WTC11 (cell line): ENCODE results near the gene HBQ1. TPM values are rescaled to one million over a fixed set of nuclear protein-coding genes. Genes with fewer than 3 reads are reported as not detected.
"Not testable (repeated sequence)": the region's sequence is repeated elsewhere in the genome, so short reads cannot be mapped to it uniquely, and the experiment has no call there.

Experiments used
- ATAC-seq: fragments of 200-7000 bp; cut with Tn5 transposase; 2 replicates; pipeline ENCODE4 v1.10.0; 2021; ENCODE audit warnings: mild to moderate bottlenecking, moderate library complexity
- CTCF ChIA-PET: fragments of 300-600 bp; sonication (Branson Sonifier 250); formaldehyde crosslinking; loops from one replicate; lab custom pipeline; 2021; ENCODE audit warnings: antibody characterized with exemption; lab: Charles Lee
- POLR2A ChIA-PET: fragments of 350-600 bp; sonication (Branson Sonifier 250); formaldehyde crosslinking; loops from one replicate; lab custom pipeline; 2021; ENCODE audit warnings: antibody characterized with exemption; lab: Charles Lee
- DNase-seq: peaks from one replicate; pipeline ENCODE4 v3.0.0; 2021; ENCODE audit warnings: low spot score
- H3K27ac Mint-ChIP-seq: 2 replicates; pipeline ENCODE4 v1.8.0; 2021; ENCODE audit warnings: mixed read lengths
- H3K27me3 Mint-ChIP-seq: 2 replicates; pipeline ENCODE4 v1.8.0; 2021; ENCODE audit warnings: low read depth, mild to moderate bottlenecking, moderate library complexity, mixed read lengths
- H3K36me3 Mint-ChIP-seq: 2 replicates; pipeline ENCODE4 v1.8.0; 2021; ENCODE audit warnings: mixed read lengths
- H3K4me1 Mint-ChIP-seq: 2 replicates; pipeline ENCODE4 v1.8.0; 2022; ENCODE audit warnings: mixed read lengths
- H3K4me3 Mint-ChIP-seq: 2 replicates; pipeline ENCODE4 v1.8.0; 2021; ENCODE audit warnings: mild to moderate bottlenecking, moderate library complexity, mixed read lengths
- H3K9me3 Mint-ChIP-seq: 2 replicates; pipeline ENCODE4 v1.8.0; 2021; ENCODE audit warnings: mixed read lengths
- ATF6 ChIP-seq: sonication (generic); formaldehyde crosslinking; IDR thresholded peaks from 2 replicates; pipeline ENCODE4 v1.8.1; 2023; ENCODE audit warnings: mild to moderate bottlenecking, missing genetic modification reagents
- TCF7 ChIP-seq: sonication (generic); formaldehyde crosslinking; IDR thresholded peaks from 2 replicates; pipeline ENCODE4 v1.8.0; 2022; ENCODE audit warnings: mild to moderate bottlenecking, low read depth, missing genetic modification reagents, moderate library complexity
- ZNF532 ChIP-seq: fragments of 250-450 bp; sonication (Bioruptor Pico); IDR thresholded peaks from 2 replicates; pipeline ENCODE4 v1.9.0; 2021; ENCODE audit warnings: mild to moderate bottlenecking, borderline replicate concordance
- total RNA-seq: library from RNA; stranded (reverse); gene quantifications from 3 replicates; pipeline ENCODE4 v1.2.3, GENCODE V29; 2021

HBQ1 gene
- total RNA-seq, 1 experiment from 2014 or later, result 3.0 TPM

GRCh38 chr16:160691-161190, 19.5 kb upstream of the HBQ1 start (continued):
- TF ChIP-seq ATF6 (CRISPR knock-in tag) (no peak), ZNF532 (CRISPR knock-in tag) (no peak)

GRCh38 chr16:162271-162991, 17.8 kb upstream of the HBQ1 start:
- ATAC-seq (no peak), DNase-seq (no peak)
- Mint-ChIP-seq H3K27ac (no peak overlapping the region), H3K27me3 (peaks cover 71% of the 10 kb centered on the region), H3K4me1 (peaks cover 9% of the 10 kb centered on the region), H3K36me3 (no peaks in the 10 kb centered on the region), H3K4me3 (no peak overlapping the region), H3K9me3 (no peaks in the 10 kb centered on the region)
- POLR2A ChIA-PET, result no interaction called here
- no peak for TF ChIP-seq TCF7 (CRISPR knock-in tag)
- CTCF ChIA-PET, result no interaction called here

GRCh38 chr16:163139-163538, 17.1 kb upstream of the HBQ1 start:
- POLR2A ChIA-PET, H3K9me3 Mint-ChIP-seq, DNase-seq, H3K27ac Mint-ChIP-seq, CTCF ChIA-PET, H3K36me3 Mint-ChIP-seq, ATAC-seq, H3K4me3 Mint-ChIP-seq, H3K4me1 Mint-ChIP-seq: not testable (repeated sequence)
- peaks cover 71% of the 10 kb centered on the region for H3K27me3 Mint-ChIP-seq

GRCh38 chr16:163696-164095, 16.6 kb upstream of the HBQ1 start:
- H3K9me3 Mint-ChIP-seq, POLR2A ChIA-PET, H3K36me3 Mint-ChIP-seq, H3K27ac Mint-ChIP-seq, DNase-seq, H3K4me1 Mint-ChIP-seq, CTCF ChIA-PET: not testable (repeated sequence)
- Mint-ChIP-seq H3K4me3 (peak overlapping the region; percentile 41; the same call in 1 of the 2 replicates), H3K27me3 (peaks cover 73% of the 10 kb centered on the region)
- ATAC-seq, result peak; percentile 12; the same call in 1 of the 2 replicates

GRCh38 chr16:164134-164823, 16.0 kb upstream of the HBQ1 start:
- peaks cover 75% of the 10 kb centered on the region for H3K27me3 Mint-ChIP-seq
- POLR2A ChIA-PET, H3K27ac Mint-ChIP-seq, H3K36me3 Mint-ChIP-seq, DNase-seq, H3K4me3 Mint-ChIP-seq, H3K4me1 Mint-ChIP-seq, H3K9me3 Mint-ChIP-seq: not testable (repeated sequence)
- peak; percentile 19 for ATAC-seq
- CTCF ChIA-PET, result interaction anchor here (0.5 to 1.4 kb wide), 3 partner anchors 16 to 189 kb away, joined by 3 to 5 read pairs (median 4); partner anchors contain the start of genes AXIN1 and HBQ1
